Activated naive CD8-positive, alpha-beta T cell treated with anti-CD3 and anti-CD28 coated beads for 36 hours (primary cell): ENCODE results near the gene BEX2. TPM values are rescaled to one million over a fixed set of nuclear protein-coding genes. Genes with fewer than 3 reads are reported as not detected.
"Not testable (repeated sequence)": the region's sequence is repeated elsewhere in the genome, so short reads cannot be mapped to it uniquely, and the experiment has no call there.

Experiments used
- DNase-seq: peaks from one replicate; pipeline ENCODE4 v3.0.0; 2021
- H3K27ac Mint-ChIP-seq: one replicate; pipeline ENCODE4 v1.8.0; 2022; ENCODE audit warnings: mild to moderate bottlenecking, moderate library complexity, mixed read lengths
- H3K27me3 Mint-ChIP-seq: one replicate; pipeline ENCODE4 v1.8.0; 2022; ENCODE audit warnings: mild to moderate bottlenecking, mixed read lengths
- H3K36me3 Mint-ChIP-seq: one replicate; pipeline ENCODE4 v1.8.0; 2021; ENCODE audit warnings: mild to moderate bottlenecking, mixed read lengths
- H3K4me1 Mint-ChIP-seq: one replicate; pipeline ENCODE4 v1.8.0; 2021; ENCODE audit warnings: mixed read lengths
- H3K4me3 Mint-ChIP-seq: one replicate; pipeline ENCODE4 v1.8.0; 2022; ENCODE audit warnings: mild to moderate bottlenecking, moderate library complexity, mixed read lengths
- H3K9me3 Mint-ChIP-seq: one replicate; pipeline ENCODE4 v1.8.0; 2022; ENCODE audit warnings: mixed read lengths
- total RNA-seq, 2 experiments: library from RNA; stranded (reverse); gene quantifications; one replicate each; pipeline ENCODE4 v1.2.3, GENCODE V29; 2021

The BEX2 gene
- total RNA-seq = 10 to 100 TPM; 17.6 to 18.1 TPM

- Mint-ChIP-seq H3K27ac (peak within 1 kb of the TSS; percentile 79), H3K4me1 (peaks cover 2% of the 10 kb centered on the region), H3K4me3 (peak within 1 kb of the TSS; percentile 78)
These were observed at the start of gene BEX2 for GRCh38 chrX:103310555-103311398. Gene BEX2 (minus strand): TSS chrX:103310990. CDS start chrX:103309976, 1,014 bp downstream.

DNA sequence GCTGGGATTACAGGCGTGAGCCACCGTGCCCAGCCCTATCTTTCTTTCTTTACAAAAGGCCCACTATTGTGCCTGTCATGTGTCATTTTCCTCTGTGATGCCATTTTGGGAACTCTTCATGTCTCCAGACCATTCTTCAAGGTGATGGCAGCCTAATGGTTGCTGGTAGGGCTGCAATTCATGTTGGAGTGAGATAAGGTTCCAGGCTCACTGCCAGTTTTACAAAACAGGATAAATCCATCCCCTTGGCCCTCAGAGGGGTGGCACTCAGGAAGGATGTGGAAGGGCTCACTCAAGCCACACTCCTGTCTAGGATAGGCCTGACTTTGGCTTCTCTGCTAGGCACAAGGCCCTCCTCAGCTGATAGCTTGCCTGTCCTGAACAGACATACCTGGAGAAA lies 49.3 kb upstream of the BEX2 start:
- H3K27me3 Mint-ChIP-seq = no peaks in the 10 kb centered on the region

More at GRCh38 chrX:103310555-103311398, at the start of gene BEX2:
- peaks cover 6% of the 10 kb centered on the region for H3K36me3 Mint-ChIP-seq
- DNase-seq = peak; percentile 84
- no peaks in the 10 kb centered on the region for H3K27me3 Mint-ChIP-seq
- H3K9me3 Mint-ChIP-seq = no peaks in the 10 kb centered on the region

DNA sequence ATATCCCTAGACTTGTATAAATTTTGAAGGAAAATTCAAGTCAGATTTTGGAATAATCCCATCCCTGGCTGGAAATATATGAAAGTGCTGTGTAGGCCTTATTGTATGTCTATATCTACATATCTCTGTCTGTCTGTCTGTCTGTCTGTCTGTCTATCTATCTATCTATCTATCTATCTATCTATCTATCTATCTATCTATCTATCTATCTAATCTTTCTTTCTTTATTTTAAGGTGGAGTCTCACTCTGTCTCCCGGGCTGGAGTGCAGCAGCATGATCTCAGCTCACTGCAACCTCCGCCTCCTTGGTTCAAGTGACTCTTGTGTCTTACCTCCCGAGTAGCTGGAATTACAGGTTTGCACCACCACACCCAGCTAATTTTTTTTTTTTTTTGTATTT lies 48.8 kb upstream of the BEX2 start:
- not testable (repeated sequence) for H3K4me1 Mint-ChIP-seq, H3K9me3 Mint-ChIP-seq, DNase-seq, H3K27me3 Mint-ChIP-seq, H3K4me3 Mint-ChIP-seq, H3K36me3 Mint-ChIP-seq, H3K27ac Mint-ChIP-seq

More for the DNA sequence above, 49.3 kb upstream of the BEX2 start:
- Mint-ChIP-seq H3K27ac (no peak overlapping the region), H3K4me1 (peaks cover 9% of the 10 kb centered on the region), H3K9me3 (no peaks in the 10 kb centered on the region), H3K4me3 (no peak overlapping the region), H3K36me3 (peaks cover 5% of the 10 kb centered on the region)
- no peak for DNase-seq

- peaks cover 5% of the 10 kb centered on the region for H3K36me3 Mint-ChIP-seq
- no peaks in the 10 kb centered on the region for H3K9me3 Mint-ChIP-seq
- H3K4me3 Mint-ChIP-seq = peak overlapping the region; percentile 55
- peaks cover 9% of the 10 kb centered on the region for H3K4me1 Mint-ChIP-seq
- no peak for DNase-seq
- no peak overlapping the region for H3K27ac Mint-ChIP-seq
- no peaks in the 10 kb centered on the region for H3K27me3 Mint-ChIP-seq
These were observed 47.1 kb upstream of the BEX2 start for GRCh38 chrX:103357871-103358270.

GRCh38 chrX:103356858-103357257 lies 46.1 kb upstream of the BEX2 start:
- no peak overlapping the region for H3K27ac Mint-ChIP-seq
- H3K36me3 Mint-ChIP-seq = peaks cover 5% of the 10 kb centered on the region
- H3K4me3 Mint-ChIP-seq = peak overlapping the region; percentile 89

GRCh38 chrX:103356130-103356798 lies 45.5 kb upstream of the BEX2 start, which contains the start of gene TCEAL9:
Gene TCEAL9 (plus strand): TSS chrX:103356506. CDS start chrX:103357685, 1,179 bp downstream.
- Mint-ChIP-seq H3K4me1 (peaks cover 9% of the 10 kb centered on the region), H3K4me3 (peak within 1 kb of the TSS; percentile 89), H3K36me3 (peaks cover 5% of the 10 kb centered on the region), H3K9me3 (no peaks in the 10 kb centered on the region), H3K27me3 (no peaks in the 10 kb centered on the region), H3K27ac (peak within 1 kb of the TSS; percentile 72)
- peak; percentile 1 for DNase-seq

More at GRCh38 chrX:103356858-103357257, 46.1 kb upstream of the BEX2 start:
- no peak for DNase-seq
- no peaks in the 10 kb centered on the region for H3K9me3 Mint-ChIP-seq
- H3K27me3 Mint-ChIP-seq = no peaks in the 10 kb centered on the region
- peaks cover 9% of the 10 kb centered on the region for H3K4me1 Mint-ChIP-seq

GRCh38 chrX:103347682-103348397 lies 37.0 kb upstream of the BEX2 start:
- H3K27me3 Mint-ChIP-seq = no peaks in the 10 kb centered on the region
- no peaks in the 10 kb centered on the region for H3K36me3 Mint-ChIP-seq
- H3K9me3 Mint-ChIP-seq = no peaks in the 10 kb centered on the region
- DNase-seq = no peak
- H3K4me1 Mint-ChIP-seq = no peaks in the 10 kb centered on the region
- H3K4me3 Mint-ChIP-seq = no peak overlapping the region
- no peak overlapping the region for H3K27ac Mint-ChIP-seq

- H3K36me3 Mint-ChIP-seq = no peaks in the 10 kb centered on the region
- no peaks in the 10 kb centered on the region for H3K9me3 Mint-ChIP-seq
- no peaks in the 10 kb centered on the region for H3K4me1 Mint-ChIP-seq
- H3K27me3 Mint-ChIP-seq = no peaks in the 10 kb centered on the region
- no peak for DNase-seq
- no peak overlapping the region for H3K27ac Mint-ChIP-seq
- H3K4me3 Mint-ChIP-seq = no peak overlapping the region
These were observed 33.8 kb upstream of the BEX2 start for GRCh38 chrX:103344606-103345005.

- Mint-ChIP-seq H3K36me3 (no peaks in the 10 kb centered on the region), H3K9me3 (no peaks in the 10 kb centered on the region), H3K4me1 (no peaks in the 10 kb centered on the region), H3K27ac (no peak overlapping the region), H3K27me3 (no peaks in the 10 kb centered on the region), H3K4me3 (no peak overlapping the region)
- DNase-seq = peak; percentile 19
These were observed 32.3 kb upstream of the BEX2 start for GRCh38 chrX:103343105-103343504.

DNA sequence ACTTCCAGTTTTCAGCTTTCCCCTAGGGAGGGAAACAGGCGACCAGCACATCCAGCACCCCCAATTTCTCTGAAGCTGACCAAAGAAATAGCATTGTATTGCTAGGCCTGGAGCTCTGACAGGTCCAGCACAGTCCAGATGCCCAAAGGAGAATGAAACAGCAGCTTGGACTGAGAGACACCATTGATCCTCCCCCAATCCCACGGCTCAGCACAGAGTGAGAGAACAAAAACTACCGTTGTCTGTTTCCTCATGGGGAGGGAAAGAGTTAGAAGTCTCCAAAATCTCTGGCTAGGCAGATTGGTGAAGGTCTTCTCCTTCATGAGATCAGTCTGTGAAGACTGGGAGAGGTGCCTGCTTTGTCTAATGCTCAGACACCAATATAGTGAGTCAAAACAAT lies 27.9 kb upstream of the BEX2 start:
- Mint-ChIP-seq H3K27ac (no peak overlapping the region), H3K27me3 (no peaks in the 10 kb centered on the region), H3K4me3 (no peak overlapping the region), H3K4me1 (no peaks in the 10 kb centered on the region), H3K36me3 (no peaks in the 10 kb centered on the region), H3K9me3 (no peaks in the 10 kb centered on the region)
- no peak for DNase-seq

DNA sequence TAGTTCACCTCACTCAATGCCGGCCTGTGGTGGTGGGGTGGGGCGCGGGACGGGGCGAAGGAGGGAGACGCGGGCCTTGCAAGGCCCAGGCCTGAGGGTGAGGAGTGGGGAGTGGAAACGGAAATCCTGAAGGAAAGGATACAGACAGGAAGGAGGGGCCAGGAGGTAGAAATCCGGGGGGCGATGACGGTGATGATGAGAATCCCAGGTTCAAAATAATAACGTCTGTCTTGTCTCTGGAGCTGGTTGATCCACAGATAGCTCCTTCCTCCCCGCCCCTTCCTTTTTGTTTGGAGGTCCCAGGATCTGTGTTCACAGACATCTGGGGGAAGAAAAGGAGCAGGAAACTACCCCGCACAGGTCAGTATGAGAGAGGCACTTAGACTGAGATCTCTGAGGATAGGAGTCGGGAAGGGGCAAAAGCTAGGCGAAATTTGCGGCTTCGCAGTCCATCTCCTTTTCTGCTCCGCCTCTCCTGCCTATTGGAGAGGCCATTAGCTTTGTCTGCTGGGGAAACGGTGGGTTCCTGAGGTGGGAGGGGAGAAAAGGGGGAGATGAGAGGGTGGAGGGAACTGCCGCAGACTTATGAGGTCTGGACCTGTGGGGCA lies 20.0 kb upstream of the BEX2 start:
- H3K4me3 Mint-ChIP-seq = no peak overlapping the region
- peaks cover 38% of the 10 kb centered on the region for H3K27me3 Mint-ChIP-seq
- H3K27ac Mint-ChIP-seq = no peak overlapping the region
- DNase-seq = no peak
- no peaks in the 10 kb centered on the region for H3K9me3 Mint-ChIP-seq
- H3K4me1 Mint-ChIP-seq = no peaks in the 10 kb centered on the region
- no peaks in the 10 kb centered on the region for H3K36me3 Mint-ChIP-seq

- H3K4me1 Mint-ChIP-seq = no peaks in the 10 kb centered on the region
- no peak for DNase-seq
- no peak within 1 kb of the TSS for H3K27ac Mint-ChIP-seq
- no peak within 1 kb of the TSS for H3K4me3 Mint-ChIP-seq
- peaks cover 39% of the 10 kb centered on the region for H3K27me3 Mint-ChIP-seq
- H3K36me3 Mint-ChIP-seq = no peaks in the 10 kb centered on the region
- H3K9me3 Mint-ChIP-seq = no peaks in the 10 kb centered on the region
These were observed 19.2 kb upstream of the BEX2 start, which contains the start of gene TCEAL7 for GRCh38 chrX:103329991-103330390. Gene TCEAL7 (plus strand): TSS chrX:103330239. CDS start chrX:103331404, 1,165 bp downstream.

DNA sequence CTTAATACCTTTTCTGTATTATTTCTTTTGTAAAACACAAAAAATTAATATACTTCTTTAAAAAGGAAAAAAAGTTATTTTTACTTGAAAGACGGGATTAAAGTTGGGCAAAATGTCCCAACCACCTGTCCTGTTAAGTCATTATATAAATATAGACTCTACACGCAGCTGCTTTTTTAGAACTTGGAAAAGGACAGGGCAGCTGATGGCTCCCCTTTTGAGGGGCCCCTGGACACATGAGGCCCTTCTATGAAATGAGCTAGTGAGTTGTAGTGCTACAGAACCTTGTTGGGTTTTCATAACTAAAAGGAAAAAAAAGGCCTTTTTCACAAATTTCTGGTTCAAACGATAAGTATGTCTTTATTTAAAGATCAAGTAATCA lies 600 bp upstream of the BEX2 start:
- peaks cover 4% of the 10 kb centered on the region for H3K36me3 Mint-ChIP-seq
- no peaks in the 10 kb centered on the region for H3K27me3 Mint-ChIP-seq
- no peaks in the 10 kb centered on the region for H3K9me3 Mint-ChIP-seq
- H3K27ac Mint-ChIP-seq = no peak overlapping the region
- no peak for DNase-seq
- H3K4me3 Mint-ChIP-seq = no peak overlapping the region
- H3K4me1 Mint-ChIP-seq = peaks cover 2% of the 10 kb centered on the region

GRCh38 chrX:103309860-103310554 lies 783 bp downstream of the BEX2 start:
- Mint-ChIP-seq H3K36me3 (peaks cover 8% of the 10 kb centered on the region), H3K27ac (no peak overlapping the region), H3K9me3 (no peaks in the 10 kb centered on the region), H3K4me3 (peak overlapping the region; percentile 78), H3K27me3 (no peaks in the 10 kb centered on the region), H3K4me1 (peaks cover 2% of the 10 kb centered on the region)
- peak; percentile 3 for DNase-seq
